Hippocampal formation (tissue), 2 donors: ENCODE data around the gene ATPAF2.

Experiments used
- DNase-seq, 2 donors: peaks; one replicate each; lab custom pipeline; 2025; lab: John Stamatoyannopoulos, UW

The ATPAF2 gene

DNA sequence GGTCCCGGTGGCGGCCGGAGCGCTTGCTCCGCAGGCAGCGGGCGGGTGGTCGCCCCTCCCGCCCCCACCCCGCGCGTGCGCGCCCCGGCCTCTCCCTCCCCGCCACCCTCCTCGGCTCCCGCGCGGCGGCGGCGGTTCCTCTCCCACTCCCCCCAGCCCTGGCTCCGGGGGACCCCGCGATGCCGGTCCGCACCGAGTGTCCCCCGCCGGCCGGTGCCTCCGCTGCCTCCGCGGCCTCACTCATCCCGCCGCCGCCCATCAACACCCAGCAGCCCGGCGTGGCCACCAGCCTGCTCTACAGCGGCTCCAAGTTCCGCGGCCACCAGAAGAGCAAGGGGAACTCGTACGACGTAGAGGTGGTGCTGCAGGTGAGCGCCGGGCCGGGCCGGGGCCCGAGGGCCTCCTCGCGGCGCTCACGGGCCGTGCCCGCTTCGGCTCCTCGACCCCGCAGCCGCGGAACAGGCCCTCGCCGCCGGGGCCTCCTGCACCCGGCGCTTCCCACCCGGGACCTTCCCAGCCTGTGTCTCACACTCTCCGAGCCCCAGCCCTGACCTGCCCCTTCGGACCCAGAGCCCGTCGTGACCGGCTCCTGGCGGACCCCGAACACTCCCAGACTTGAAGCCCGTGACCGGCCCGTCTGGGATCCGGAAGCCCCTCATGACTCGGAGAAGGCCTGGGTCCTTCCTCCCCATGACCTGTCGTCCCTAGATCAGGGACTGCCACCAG, 730 bp upstream of the ATPAF2 start:
- peak in 1 of 2 donors; percentile 79 for DNase-seq

DNA sequence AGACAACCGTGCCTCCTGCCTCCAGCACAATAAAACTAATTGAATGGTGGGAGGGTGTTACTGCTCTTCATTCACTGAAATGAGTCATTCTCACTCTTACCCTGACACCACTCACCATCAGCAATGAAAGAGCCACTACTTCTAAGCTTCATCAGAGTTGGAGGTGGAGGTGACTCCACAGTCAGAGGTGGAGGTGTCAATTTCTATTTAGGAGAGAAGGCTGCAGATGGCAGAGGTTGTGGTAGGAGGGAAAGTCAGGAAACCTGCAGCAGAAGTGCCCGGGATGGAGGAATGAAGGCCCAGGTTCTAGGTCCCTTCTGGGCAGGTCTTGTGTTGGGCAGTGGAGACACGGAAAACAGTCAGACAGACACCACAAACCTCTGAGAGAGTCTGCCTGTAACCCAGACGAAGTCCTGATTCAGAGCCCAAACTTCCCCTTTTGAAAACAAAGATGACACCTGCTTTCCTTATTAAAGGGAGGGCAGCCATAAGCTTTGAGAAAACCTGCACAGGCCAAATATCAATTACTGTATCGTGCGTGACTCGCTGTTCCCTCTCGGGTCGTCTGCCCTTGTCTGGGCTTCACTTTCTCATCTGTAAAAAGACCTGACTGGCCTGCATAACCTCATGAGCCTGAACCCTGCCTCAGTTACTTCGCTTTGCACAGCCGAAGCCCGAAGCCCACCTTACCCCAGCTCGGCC, 668 bp downstream of the ATPAF2 start:
- no peak for DNase-seq

DNA sequence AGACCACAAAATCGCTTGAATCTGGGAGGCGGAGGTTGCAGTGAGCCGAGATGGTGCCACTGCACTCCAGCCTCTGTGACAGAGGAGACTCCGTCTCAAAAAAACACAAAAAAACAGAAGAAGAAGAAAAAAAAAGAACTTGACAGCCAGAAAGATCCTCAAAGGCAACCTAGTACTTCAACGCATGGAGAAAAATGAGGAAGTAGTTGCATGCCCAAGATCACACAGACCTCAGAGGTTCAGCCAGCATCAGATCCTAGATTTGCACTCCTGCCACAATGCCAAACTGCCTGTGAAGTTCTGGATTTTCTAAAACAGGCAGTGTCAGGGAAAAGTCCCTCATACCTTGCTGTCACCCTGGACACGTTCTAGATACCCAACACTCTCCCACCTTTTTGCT, 1.5 kb downstream of the ATPAF2 start:
- DNase-seq = no peak

DNA sequence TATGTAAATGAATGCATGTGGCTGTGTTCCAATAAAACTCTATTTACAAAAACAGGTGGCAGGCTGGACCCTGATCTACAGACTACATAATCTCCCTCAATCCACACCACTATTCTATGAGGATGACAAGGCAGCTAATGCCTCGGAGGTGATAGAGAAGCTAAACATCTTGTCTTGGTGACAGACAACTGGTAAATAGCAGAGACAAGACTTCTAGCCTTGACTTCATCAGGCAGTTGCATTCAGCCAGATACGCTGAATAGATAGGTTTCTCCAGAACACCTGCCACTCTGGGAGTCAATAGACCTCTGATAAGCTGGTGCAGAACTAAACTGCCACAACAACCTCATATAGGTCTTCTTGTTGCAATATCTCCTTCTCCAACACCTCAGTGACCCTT, 3.3 kb downstream of the ATPAF2 start:
- no peak for DNase-seq

DNA sequence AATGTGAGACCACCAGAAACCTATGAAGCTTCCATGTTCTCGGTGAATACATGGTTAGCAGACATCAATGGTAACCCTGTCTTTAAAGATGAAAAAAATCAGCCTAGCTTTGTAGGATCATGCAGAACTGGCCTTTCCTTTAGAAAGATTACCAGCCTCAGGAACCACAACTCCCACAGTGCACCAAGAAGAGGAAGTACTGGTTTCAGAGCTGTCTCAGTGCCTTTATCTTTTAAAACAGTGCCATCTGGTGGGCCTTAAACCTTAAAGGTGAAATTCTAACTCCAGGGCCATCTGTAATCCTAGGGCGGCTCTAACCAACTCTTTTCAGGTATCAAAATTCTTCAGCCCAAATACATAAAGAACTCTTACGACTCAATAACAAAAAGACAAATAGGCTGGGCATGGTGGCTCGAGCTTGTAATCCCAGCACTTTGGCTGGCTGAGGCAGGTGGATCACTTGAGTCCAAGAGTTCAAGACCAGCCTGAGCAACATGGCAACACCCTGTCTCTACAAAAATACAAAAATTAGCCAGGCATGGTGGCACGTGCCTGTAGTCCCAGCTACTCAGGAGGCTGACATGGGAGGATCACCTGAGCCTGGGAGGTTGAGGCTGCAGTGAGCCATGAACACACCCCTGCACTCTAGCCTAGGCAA, 5.4 kb downstream of the ATPAF2 start:
- DNase-seq = peak in 1 of 2 donors; percentile 90

DNA sequence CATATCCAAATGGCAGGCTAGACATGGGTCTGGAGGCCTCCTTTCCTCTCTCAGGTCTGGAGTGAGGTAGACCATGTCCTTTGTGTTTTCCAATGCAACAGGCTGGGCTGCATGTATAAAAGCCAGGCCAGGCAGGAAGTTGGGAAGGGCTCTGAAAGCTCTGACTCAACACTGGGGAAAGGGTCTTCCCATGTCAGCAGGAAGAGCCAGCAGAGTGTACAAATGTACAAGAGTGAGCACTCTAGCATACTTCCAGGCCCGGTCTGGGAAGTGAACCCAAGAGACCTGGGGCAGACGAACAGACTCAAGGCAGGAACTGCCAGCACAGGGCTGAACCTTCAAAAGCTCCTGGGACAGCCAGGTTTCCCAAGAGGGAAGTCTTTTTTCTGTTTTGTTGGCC, 7.0 kb downstream of the ATPAF2 start:
- DNase-seq = no peak

DNA sequence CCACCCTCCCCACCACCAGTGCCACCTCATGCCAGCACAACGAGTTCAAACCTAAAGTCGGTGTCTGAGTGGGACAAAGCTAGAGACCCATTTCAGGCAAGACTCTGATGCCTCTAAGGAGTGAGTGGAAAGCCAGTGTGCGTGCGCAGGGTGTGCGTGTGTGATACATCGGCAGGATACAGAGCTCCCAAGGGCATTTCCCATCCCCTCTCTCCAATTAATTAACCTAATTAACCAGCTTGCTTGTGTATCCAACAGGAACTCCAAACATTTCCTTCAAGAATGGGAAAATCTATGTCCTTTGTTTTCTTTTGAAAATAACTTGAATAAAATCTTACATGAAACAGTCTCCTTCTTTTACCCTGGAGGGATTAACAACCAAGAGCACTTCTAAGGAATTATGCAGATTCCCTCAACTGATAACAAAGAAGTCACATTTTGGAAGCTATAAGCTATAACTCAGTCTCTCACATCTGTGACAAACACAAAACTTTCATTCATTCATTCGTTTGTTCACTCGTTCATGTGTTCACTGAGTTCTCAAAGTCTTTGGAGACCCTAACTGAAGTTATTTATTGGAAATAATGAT, 9.9 kb downstream of the ATPAF2 start:
- DNase-seq = no peak

DNA sequence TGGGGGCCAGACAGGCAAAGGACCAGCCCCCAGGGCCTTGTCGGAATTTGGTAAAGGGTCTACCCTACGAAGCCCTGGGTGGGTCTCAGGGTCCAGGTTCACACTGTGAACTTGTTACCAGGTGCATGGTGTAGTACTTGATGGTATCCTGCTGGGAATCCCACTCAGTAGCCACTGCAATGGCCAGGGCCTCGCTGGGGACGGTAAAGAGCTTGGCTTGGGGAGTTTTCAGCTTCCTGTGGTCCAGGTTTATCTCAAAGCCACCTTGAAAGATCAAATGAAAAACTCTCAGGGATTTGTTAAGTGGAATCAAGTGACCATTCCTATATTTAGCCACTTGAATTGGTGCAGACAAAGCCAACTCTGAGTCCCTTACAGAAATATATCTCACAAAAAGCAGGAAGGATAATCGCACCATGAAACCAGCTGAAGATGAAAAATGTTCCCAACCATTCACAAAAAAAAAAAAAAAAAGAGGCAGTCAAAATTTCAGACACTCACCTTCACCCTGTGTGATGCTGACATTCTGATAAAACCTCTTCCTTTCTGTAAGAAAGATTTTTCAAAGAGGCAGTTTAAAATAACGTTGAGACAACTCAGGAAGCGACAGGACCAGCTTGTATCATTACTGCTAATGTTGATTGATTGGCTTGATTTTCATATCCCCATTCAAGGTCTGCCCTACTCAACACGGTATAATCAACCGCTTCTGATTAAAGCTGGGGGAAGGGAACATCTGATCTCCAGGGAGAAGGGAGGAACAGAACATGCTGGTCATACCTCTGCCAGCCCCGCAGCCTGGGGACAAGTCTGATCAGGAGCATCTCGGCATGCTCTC, 10.6 kb downstream of the ATPAF2 start:
- no peak for DNase-seq

DNA sequence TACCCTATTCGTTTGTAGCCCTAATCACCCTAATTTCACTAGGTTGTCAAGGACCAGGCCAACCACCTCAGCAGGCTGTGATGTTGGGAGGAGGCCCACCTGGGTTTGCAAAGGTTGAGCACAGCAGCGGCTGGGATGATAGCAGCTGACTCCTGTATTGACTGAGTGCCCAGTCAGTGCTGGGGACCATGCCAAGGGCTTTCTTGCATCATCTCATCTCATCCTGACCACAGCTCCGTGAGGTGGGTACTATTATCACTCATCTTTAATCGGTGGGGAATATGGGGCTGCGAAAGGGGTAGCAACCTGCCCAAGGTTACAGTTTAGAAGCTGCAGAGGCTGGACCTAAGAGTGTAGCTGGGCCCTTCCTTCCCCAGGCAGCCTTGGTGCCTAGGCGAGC, 11.7 kb downstream of the ATPAF2 start:
- DNase-seq = no peak

DNA sequence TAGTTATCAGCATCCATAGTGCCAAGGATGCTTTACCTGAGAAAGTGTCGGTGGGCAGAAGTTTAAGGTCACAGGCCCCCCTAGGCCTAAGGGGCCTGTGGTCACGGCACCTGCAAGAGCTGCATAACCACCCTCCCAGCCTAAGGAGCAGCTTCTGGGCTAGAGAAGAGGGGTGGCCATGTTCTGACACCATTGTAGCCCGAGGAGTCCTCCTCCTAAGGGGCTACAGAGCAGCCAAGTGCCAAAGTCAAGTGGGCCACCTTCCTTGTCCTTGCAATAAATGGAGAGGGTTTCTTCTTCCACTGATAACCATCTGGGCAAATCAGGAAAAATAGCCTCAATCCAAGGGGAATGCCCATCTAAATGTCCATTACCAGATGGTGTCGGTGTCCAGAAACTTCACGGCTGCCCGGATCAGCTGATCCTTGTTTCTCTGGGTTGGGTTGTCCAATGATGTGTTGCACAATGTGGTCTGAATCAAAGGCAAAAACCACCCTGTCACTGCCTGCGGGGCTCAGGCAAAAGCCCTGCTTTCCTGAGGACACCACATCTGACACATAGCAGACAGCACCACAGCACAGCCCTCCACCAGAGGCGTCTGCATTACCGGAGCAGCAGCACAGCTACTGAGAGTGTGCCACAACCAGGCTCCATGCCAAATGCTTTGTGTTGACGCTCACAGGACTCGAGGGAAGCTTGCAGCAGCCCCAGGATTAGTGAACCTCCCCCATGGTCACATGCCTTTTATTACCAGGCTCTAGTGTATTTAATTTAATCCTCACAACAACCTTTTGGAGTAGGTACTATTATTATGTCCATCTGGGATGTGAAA, 12.8 kb downstream of the ATPAF2 start:
- DNase-seq = peak in 1 of 2 donors; percentile 28

DNA sequence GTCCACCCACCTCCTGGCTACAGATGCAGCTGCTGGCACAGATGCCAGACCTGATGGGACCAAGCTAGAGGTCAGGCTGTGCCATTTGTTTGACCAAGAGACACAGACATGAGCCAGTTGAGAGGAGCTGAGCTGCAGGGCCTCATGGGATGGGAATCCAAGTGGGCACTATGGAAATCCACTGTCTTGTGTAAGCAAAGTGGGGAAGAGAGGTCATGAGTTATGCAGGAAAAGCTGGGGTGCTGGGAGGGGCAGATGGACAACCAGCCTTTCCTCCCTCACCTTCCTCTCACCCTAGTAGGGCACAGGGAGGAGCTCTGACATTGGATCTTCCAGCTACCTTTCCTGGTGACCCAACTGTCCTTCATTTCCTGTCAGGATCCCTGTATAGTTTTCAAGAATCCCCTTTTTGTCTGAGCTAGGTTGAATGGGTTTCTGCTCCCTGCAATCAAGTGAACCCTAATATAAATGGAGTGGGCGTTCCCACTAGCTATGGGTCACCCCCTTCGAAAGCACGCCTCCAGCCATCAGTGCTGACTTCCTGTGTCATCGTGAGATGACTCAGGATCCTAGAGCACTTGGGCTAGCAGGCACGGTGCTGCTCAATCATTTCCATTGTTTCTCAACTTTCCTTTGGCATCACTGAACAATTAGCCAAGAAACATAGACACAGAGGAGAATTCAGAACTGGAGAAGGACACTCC, 13.6 kb downstream of the ATPAF2 start:
- no peak for DNase-seq

DNA sequence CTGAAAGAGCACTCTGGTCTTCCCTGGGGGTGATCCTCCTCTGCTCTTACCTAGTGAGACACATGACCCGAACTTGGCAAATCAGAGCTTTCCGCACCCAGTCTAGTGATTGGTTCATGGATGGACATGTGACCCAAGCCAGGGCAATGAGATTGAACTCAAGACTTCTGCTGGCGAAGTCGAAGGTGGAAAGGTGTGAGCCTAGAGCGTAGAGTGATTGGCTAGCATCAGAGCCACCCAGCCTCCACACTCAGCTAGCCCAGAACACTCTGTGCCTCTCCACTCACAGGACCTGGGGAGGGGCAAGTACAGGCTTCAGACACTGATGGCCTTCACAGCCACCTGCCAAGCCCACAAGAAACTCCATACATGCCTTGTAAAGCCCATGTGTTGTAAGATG, 17.6 kb downstream of the ATPAF2 start:
- no peak for DNase-seq

DNA sequence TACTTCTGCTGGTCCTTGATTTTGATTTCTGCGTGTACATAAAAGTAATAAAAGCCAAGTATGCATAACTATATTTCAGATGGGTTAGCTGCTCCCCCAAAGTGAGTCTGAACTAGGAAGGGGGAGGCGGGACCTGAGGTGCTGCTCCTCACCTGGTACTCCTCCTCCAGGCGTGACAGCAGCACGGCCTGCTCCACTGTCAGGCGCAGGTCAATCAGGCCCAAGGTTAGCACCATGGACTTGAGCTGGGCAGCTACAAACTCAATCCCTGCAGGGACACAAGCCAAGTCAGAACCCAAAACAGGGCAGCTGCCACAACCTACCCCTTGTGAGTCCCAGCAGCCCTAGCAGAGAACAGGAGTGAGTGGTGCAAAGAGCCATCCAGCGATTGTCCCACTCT, 18.0 kb downstream of the ATPAF2 start:
- DNase-seq = no peak

DNA sequence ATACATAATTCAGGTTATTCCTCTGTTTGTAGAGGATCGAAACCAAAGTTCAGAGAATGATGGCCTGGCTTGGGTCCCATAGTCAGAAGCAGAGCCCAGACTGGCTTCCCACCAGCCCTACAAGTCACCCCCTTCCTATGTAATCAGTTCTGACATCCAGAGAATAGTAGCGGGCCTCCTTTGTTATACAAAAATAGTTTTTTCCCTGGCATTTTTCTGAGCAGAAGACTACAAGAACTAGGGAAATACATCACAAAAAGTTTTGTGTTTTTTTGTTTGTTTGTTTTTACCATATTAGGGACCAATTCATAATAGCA, 19.2 kb downstream of the ATPAF2 start:
- no peak for DNase-seq

DNA sequence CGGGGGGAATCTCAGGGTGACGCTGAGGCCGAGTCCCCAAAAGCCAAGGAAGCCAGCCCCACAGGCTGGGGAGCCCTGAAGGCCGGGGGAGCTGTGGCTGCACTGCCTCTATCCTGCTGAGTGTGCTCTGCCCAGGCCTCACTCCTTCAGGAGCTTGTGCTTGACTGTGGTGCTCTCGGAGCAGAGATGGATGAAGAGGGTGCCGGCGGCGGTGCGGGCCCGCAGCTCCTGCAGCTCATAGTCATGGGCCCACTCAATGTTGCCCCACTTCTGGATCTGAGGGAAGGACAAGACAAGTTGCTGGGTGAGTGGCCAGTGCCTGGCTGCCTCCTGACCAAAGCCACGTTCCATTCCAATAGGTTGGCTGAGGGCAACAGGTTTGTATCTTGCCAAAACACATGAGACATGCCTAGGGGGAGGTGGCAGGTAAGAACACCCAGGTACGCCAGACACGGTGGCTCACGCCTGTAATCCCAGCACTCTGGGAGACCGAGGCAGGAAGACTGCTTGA, 20.5 kb downstream of the ATPAF2 start:
- DNase-seq = no peak

DNA sequence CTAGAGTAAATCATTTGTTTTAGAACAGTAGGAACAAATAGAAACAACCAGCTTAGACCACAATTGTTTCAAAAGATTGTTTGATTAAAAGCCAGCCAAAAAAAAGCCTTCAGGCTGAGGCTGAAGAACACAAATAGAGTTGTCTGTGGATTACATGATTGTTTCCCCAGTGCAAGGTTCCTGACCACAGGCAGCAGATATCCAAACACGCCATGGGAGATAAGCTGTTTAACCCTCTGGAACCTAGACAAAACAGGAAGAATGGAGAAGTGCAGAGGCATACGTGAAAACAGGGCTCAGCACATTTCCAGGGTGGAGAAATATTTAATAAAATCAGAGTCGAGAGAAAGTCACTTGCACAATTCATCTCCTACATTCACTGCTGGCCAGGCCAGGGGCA, 21.0 kb downstream of the ATPAF2 start:
- DNase-seq = no peak

DNA sequence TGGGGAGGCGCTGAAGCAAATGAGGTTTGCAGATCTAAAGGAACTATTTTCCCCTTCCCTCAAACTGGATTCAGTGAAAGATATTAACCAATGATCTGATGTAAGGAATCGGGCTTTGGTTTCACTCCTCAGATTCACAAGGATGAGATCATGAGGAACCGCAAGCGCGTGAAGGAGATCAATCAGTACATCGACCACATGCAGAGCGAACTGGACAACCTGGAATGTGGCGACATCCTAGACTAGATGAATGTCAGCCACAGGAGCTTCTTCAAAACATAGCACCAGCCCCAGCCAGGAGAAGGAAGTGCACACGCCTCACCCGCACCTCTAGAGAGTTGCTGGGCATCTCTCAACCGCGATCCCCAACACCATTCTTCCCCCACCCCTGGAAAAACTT, 22.5 kb downstream of the ATPAF2 start:
- no peak for DNase-seq

DNA sequence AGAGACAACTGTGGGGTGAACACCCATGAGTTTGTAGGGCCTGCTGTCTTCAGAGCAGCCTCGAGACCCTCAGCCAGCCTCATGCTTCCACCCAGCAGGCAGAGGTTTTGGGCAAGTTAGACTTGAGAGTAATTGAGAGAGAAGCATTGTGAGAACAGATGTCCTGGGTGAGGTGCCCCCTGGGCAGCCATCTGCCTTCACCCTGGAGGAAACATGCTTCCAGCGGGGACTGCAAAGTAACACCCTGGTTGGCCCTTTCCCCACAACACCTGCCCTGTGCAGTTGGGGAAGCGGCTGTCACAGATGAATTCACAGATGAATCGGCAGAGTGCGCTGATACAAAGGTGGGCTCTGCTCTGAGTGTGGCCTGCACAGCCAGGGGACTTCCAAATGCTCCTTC, 23.4 kb downstream of the ATPAF2 start:
- no peak for DNase-seq

DNA sequence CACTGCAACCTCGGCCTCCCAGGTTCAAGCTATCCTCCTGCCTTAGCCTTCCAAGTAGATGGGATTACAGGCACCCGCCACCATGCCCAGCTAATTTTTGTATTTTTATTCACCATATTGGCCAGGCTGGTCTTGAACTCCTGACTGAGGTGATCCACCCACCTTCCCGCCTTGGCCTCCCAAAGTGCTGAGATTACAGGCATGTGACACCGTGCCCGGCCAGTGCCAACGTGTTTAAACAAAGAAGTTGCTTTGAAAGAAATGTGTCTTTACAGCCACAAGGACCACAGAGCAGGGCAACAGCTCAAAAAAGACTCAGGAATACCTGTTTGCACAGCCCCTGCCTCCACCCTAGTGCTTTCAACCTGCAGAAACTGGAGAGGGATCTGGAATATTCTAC, 25.0 kb downstream of the ATPAF2 start:
- no peak for DNase-seq

DNA sequence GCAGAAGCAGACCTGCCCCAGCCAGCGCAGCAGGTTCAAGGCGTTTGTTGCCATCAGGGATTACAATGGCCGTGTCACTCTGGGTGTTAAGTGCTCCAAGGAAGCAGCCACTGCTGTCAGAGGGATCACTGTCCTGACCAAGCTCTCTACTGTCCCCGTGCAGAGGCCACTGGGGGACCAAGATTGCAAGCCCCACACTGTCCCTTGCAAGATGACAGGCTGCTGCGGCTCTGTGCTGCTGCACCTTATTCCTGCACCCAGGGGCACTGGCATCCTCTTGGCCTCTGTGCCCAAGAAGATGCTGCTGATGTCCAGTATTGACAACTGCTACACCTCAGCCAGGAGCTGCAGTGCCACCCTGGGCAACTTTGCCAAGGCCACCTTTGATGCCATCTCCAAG, 27.7 kb downstream of the ATPAF2 start:
- DNase-seq = no peak
